H9 (cell line): ENCODE data around the gene BACH2. TPM values are rescaled to one million over a fixed set of nuclear protein-coding genes. Genes with fewer than 3 reads are reported as not detected.

ENCODE experiments used
- DNase-seq: peaks from one replicate; pipeline ENCODE4 v3.0.0-alpha.2; 2017
- H2AFZ ChIP-seq: one replicate; pipeline ENCODE4 v1.6.1; 2013; ENCODE audit warnings: mild to moderate bottlenecking, low read length, control low read depth, moderate library complexity
- H2AK5ac ChIP-seq: 2 replicates; pipeline ENCODE4 v1.6.1; 2013; ENCODE audit warnings: low read length, control low read depth, mixed read lengths; ENCODE audit not compliant: insufficient read length
- H2BK120ac ChIP-seq: one replicate; pipeline ENCODE4 v1.6.1; 2013; ENCODE audit warnings: low read depth, mild to moderate bottlenecking, low read length, control low read depth, inconsistent platforms; ENCODE audit not compliant: poor library complexity, severe bottlenecking
- H2BK12ac ChIP-seq: 2 replicates; pipeline ENCODE4 v1.6.1; 2013; ENCODE audit warnings: low read length, control low read depth, mixed read lengths, low read depth; ENCODE audit not compliant: insufficient read length
- H2BK15ac ChIP-seq: 2 replicates; pipeline ENCODE4 v1.6.1; 2013; ENCODE audit warnings: low read depth, low read length, control low read depth
- H2BK20ac ChIP-seq: one replicate; pipeline ENCODE4 v1.6.1; 2013; ENCODE audit warnings: low read depth, mild to moderate bottlenecking, low read length, control low read depth, inconsistent platforms; ENCODE audit not compliant: poor library complexity, severe bottlenecking
- H2BK5ac ChIP-seq: 2 replicates; pipeline ENCODE4 v1.6.1; 2013; ENCODE audit warnings: low read length, control low read depth, mixed read lengths; ENCODE audit not compliant: insufficient read length
- H3K14ac ChIP-seq: 2 replicates; pipeline ENCODE4 v1.6.1; 2013; ENCODE audit warnings: low read length, control low read depth; ENCODE audit not compliant: insufficient read depth
- H3K18ac ChIP-seq: 2 replicates; pipeline ENCODE4 v1.6.1; 2013; ENCODE audit warnings: low read depth, mild to moderate bottlenecking, mixed read lengths, low read length, control low read depth; ENCODE audit not compliant: insufficient read length
- H3K23ac ChIP-seq: 2 replicates; pipeline ENCODE4 v1.6.1; 2013; ENCODE audit warnings: low read length, control low read depth, mixed read lengths, low read depth; ENCODE audit not compliant: insufficient read length
- H3K23me2 ChIP-seq: 2 replicates; pipeline ENCODE4 v1.6.1; 2013; ENCODE audit warnings: low read depth, mild to moderate bottlenecking, mixed read lengths, low read length, control low read depth; ENCODE audit not compliant: insufficient read length, poor library complexity, severe bottlenecking
- H3K27ac ChIP-seq: 2 replicates; pipeline ENCODE4 v1.5.1; 2013; ENCODE audit warnings: low read length, control low read depth, mixed read lengths, low read depth; ENCODE audit not compliant: insufficient read length
- H3K27me3 ChIP-seq: 2 replicates; pipeline ENCODE4 v1.6.1; 2013; ENCODE audit warnings: low read length, control low read depth, inconsistent platforms; ENCODE audit not compliant: insufficient read depth
- H3K4ac ChIP-seq: 2 replicates; pipeline ENCODE4 v1.6.1; 2013; ENCODE audit warnings: low read depth, mild to moderate bottlenecking, control low read depth, inconsistent platforms, low read length, moderate library complexity
- H3K4me1 ChIP-seq: 2 replicates; pipeline ENCODE4 v1.6.1; 2013; ENCODE audit warnings: low read length, control low read depth, inconsistent platforms; ENCODE audit not compliant: insufficient read depth
- H3K4me2 ChIP-seq: 2 replicates; pipeline ENCODE4 v1.6.1; 2013; ENCODE audit warnings: low read length, control low read depth, mixed read lengths; ENCODE audit not compliant: insufficient read length, insufficient read depth
- H3K56ac ChIP-seq: 2 replicates; pipeline ENCODE4 v1.6.1; 2013; ENCODE audit warnings: low read depth, mild to moderate bottlenecking, mixed read lengths, low read length, control low read depth; ENCODE audit not compliant: insufficient read length
- H3K79me1 ChIP-seq: 2 replicates; pipeline ENCODE4 v1.6.1; 2013; ENCODE audit warnings: low read depth, mild to moderate bottlenecking, moderate library complexity, low read length, control low read depth, inconsistent platforms; ENCODE audit not compliant: insufficient read depth, poor library complexity, severe bottlenecking
- H3K79me2 ChIP-seq: 2 replicates; pipeline ENCODE4 v1.6.1; 2013; ENCODE audit warnings: low read length, control low read depth, inconsistent platforms; ENCODE audit not compliant: insufficient read depth
- H3K9ac ChIP-seq: 2 replicates; pipeline ENCODE4 v1.6.1; 2013; ENCODE audit warnings: low read length, control low read depth, mixed read lengths; ENCODE audit not compliant: insufficient read length; ENCODE audit errors: extremely low read depth
- H3K9me3 ChIP-seq: one replicate; pipeline ENCODE4 v1.6.1; 2013; ENCODE audit warnings: low read depth, low read length, inconsistent platforms; ENCODE audit not compliant: control insufficient read depth
- H3T11ph ChIP-seq: one replicate; pipeline ENCODE4 v1.6.1; 2013; ENCODE audit warnings: mild to moderate bottlenecking, low read length, control low read depth, inconsistent platforms
- H4K20me1 ChIP-seq: one replicate; pipeline ENCODE4 v1.6.1; 2013; ENCODE audit not compliant: control insufficient read depth, insufficient read length, insufficient read depth
- H4K5ac ChIP-seq: 2 replicates; pipeline ENCODE4 v1.6.1; 2013; ENCODE audit warnings: low read depth, mild to moderate bottlenecking, mixed read lengths, low read length, control low read depth; ENCODE audit not compliant: insufficient read length
- H4K8ac ChIP-seq: replicated peaks from 2 replicates; pipeline ENCODE4 v1.6.1; 2013; ENCODE audit warnings: low read length, control low read depth, mixed read lengths, low read depth; ENCODE audit not compliant: insufficient read length
- H4K91ac ChIP-seq: 2 replicates; pipeline ENCODE4 v1.6.1; 2013; ENCODE audit warnings: low read depth, mild to moderate bottlenecking, moderate library complexity, mixed read lengths, low read length, control low read depth; ENCODE audit not compliant: insufficient read length
- H3K27ac Mint-ChIP-seq, 3 experiments: 2 replicates in 2 of 3; 3 replicates in 1 of 3; pipeline ENCODE4 v1.8.0; 2020 to 2021; ENCODE audit warnings: mixed read lengths in 3 of 3, mild to moderate bottlenecking in 1 of 3, moderate library complexity in 1 of 3
- H3K27me3 Mint-ChIP-seq: 2 replicates; pipeline ENCODE4 v1.8.0; 2021; ENCODE audit warnings: low read depth, mild to moderate bottlenecking, moderate library complexity, mixed read lengths
- H3K36me3 Mint-ChIP-seq, 3 experiments: 2 replicates in 2 of 3; 3 replicates in 1 of 3; pipeline ENCODE4 v1.8.0; 2020 to 2021; ENCODE audit warnings: low read depth in 3 of 3, mixed read lengths in 3 of 3; ENCODE audit not compliant: insufficient read depth in 1 of 3
- H3K4me1 Mint-ChIP-seq, 2 experiments: 2 replicates each; pipeline ENCODE4 v1.8.0; 2020; ENCODE audit warnings: mixed read lengths in 2 of 2
- H3K4me3 Mint-ChIP-seq, 2 experiments: 2 replicates in 1 of 2; 3 replicates in 1 of 2; pipeline ENCODE4 v1.8.0; 2020 to 2021; ENCODE audit warnings: mild to moderate bottlenecking in 2 of 2, mixed read lengths in 2 of 2, moderate library complexity in 1 of 2
- H3K9me3 Mint-ChIP-seq, 2 experiments: 2 replicates in 1 of 2; 3 replicates in 1 of 2; pipeline ENCODE4 v1.8.0; 2020; ENCODE audit warnings: mild to moderate bottlenecking in 2 of 2, mixed read lengths in 2 of 2, moderate library complexity in 1 of 2
- CTCF ChIP-seq: fragments of 200-600 bp; sonication (generic); conservative IDR thresholded peaks from 3 replicates; pipeline ENCODE4 v1.8.0; 2021; ENCODE audit warnings: antibody characterized with exemption, mild to moderate bottlenecking
- WGBS: extraction: QIAGEN DNeasy Blood & Tissue Kit; methylation state at CpG from one replicate; pipeline ENCODE4 v1.1.7; 2013; ENCODE audit warnings: missing lambda C conversion rate, low lambda C conversion rate, mixed read lengths; ENCODE audit not compliant: insufficient read length; ENCODE audit errors: extremely low coverage; 5-methylcytosine and 5-hydroxymethylcytosine counted together
- total RNA-seq: library from RNA; stranded (reverse); gene quantifications from 2 replicates; pipeline ENCODE4 v1.2.1, GENCODE V29; 2021

BACH2 gene
- total RNA-seq, 1 experiment from 2014 or later, result 2.0 TPM

- WGBS, result no CpG with 5 or more reads among the region's 2 CpGs
- H3K4me1 Mint-ChIP-seq, result peaks cover 9 to 13% of the 10 kb centered on the region in 2 experiments
- no peak overlapping the region for H3K18ac ChIP-seq
- no peaks in the 10 kb centered on the region for H4K20me1 ChIP-seq
- H4K91ac ChIP-seq, result no peak overlapping the region
- no peak overlapping the region for H3K4me3 Mint-ChIP-seq
- no peak for DNase-seq
- no peak overlapping the region for H2AFZ ChIP-seq
- no peak overlapping the region for H3K56ac ChIP-seq
- no peak overlapping the region for H4K8ac ChIP-seq
- no peaks in the 10 kb centered on the region for H3K9me3 ChIP-seq
- no peaks in the 10 kb centered on the region for H3K9me3 Mint-ChIP-seq
- H2BK20ac ChIP-seq, result no peak overlapping the region
- no peaks in the 10 kb centered on the region for H3K79me2 ChIP-seq
- H3T11ph ChIP-seq, result no peak overlapping the region
- no peak overlapping the region for H3K27ac ChIP-seq
- H3K9ac ChIP-seq, result no peak overlapping the region
- H3K79me1 ChIP-seq, result no peaks in the 10 kb centered on the region
- H3K27me3 ChIP-seq, result no peaks in the 10 kb centered on the region
- no peak overlapping the region for H2BK120ac ChIP-seq
- H3K23ac ChIP-seq, result no peak overlapping the region
- H2BK15ac ChIP-seq, result no peak overlapping the region
- H2BK5ac ChIP-seq, result no peak overlapping the region
- H2BK12ac ChIP-seq, result no peak overlapping the region
- no peaks in the 10 kb centered on the region for H3K36me3 Mint-ChIP-seq
- H3K4me2 ChIP-seq, result no peak overlapping the region
- no peak overlapping the region for H4K5ac ChIP-seq
- H3K4me1 ChIP-seq, result peaks cover 3% of the 10 kb centered on the region; the same call in 1 of the 2 replicates
- H2AK5ac ChIP-seq, result no peak overlapping the region
- H3K23me2 ChIP-seq, result no peaks in the 10 kb centered on the region
- H3K27ac Mint-ChIP-seq, result no peak overlapping the region
- no peak overlapping the region for H3K4ac ChIP-seq
- H3K27me3 Mint-ChIP-seq, result no peaks in the 10 kb centered on the region
- H3K14ac ChIP-seq, result no peak overlapping the region
- no peak for TF ChIP-seq CTCF
Observed at GRCh38 chr6:90231308-90231707, 65.3 kb downstream of the BACH2 start.
